Stimulated activated CD8-positive, alpha-beta memory T cell treated with anti-CD3 and anti-CD28 coated beads, Interleukin-7, amount 100 ng/mL, for 4 hours (primary cell): ENCODE results near the gene CAPRIN1.
"Not testable (repeated sequence)": the region's sequence is repeated elsewhere in the genome, so short reads cannot be mapped to it uniquely, and the experiment has no call there.

Source experiments
- DNase-seq, 2 donors: peaks; one replicate each; pipeline ENCODE4 v3.0.0-alpha.2; 2020; ENCODE audit warnings: low read depth in 2 of 2

Gene CAPRIN1

DNA sequence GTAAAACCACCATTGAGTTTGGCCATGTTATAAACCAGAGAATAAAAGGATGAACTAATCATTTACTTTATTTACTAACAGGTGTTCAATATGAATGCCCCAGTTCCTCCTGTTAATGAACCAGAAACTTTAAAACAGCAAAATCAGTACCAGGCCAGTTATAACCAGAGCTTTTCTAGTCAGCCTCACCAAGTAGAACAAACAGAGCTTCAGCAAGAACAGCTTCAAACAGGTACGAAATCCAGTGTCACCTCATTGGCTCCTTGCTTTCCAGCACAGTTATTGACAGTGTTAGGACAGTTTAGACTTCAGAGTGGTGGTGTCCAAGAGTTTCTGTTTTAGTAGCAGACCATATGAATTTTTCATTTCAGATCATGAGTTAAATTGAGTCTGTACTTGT, 40.3 kb downstream of the CAPRIN1 start:
- DNase-seq = no peak

- not testable (repeated sequence) for DNase-seq
Measured at GRCh38 chr11:34094900-34095299, 43.4 kb downstream of the CAPRIN1 start.

DNA sequence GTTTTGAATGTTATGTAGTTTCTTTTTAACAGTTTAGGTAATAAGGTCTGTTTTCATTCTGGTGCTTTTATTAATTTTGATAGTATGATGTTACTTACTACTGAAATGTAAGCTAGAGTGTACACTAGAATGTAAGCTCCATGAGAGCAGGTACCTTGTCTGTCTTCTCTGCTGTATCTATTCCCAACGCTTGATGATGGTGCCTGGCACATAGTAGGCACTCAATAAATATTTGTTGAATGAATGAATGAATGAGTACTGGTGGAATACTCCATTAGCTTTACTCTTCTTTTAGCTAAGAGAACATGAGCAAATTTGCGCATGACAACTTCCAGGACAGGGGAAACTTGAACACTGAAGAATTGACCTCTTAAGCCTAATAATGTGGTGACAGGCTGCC, 47.3 kb downstream of the CAPRIN1 start:
- DNase-seq = no peak

DNA sequence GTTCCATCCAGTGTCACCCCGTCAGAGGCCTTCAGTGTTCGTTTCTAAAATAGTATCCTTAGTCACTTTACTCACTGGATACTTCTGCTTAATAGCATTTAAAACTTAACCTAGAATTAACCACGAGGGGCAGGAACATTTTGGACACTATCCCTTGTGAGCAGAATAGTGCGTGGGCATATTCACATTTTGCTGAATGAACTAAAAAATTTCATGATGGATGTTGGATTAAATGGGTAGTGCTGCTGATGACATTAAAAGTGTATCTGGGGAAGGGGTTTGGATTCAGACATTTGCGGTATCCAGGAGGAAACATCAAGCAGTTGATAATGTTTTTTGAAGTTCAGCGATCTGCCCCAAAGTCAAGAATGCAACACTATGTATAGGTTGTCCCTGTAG, 53.1 kb downstream of the CAPRIN1 start:
- no peak for DNase-seq

DNA sequence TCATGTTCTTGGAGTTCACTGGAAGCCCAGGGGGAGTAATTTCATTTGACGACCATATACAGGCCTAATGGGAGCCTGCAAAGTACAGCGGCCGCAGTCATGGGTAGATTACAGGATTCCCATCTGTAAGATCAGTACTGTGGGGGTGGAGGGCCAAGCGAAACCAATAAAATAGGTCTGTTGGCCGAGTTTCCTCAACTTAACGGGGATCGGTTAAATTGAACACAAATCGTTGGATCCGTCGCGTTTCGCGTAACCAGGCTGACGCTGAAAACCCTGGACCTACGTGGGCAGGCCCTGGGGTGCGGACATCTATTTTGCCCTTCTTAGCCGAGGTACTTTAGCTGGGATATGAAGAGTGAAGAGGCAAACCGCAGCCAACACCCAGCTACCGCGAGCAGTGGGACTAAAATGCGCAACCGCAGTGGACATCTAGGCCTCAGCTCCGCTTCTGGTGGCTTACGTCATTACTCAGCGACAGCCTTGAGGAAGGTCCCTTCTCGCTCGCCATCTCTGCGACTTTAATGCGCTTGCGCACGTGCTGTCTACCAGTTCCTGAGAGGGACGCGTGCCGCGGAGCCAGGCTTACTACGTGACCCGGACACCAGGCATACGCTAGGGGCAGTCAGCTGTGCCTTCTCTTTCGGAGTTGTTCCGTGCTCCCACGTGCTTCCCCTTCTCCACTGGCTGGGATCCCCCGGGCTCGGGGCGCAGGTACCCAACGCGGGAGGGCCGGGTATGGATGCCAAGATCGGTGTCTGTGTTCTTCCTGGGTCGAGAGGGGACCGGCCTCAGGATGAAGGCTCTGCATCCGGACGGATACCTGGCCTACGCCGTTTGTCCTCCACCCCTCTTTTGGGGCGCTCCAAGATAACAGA, 53.8 kb downstream of the CAPRIN1 start, which contains the start of gene NAT10:
TSS of gene NAT10 (plus strand) at position 551 of the 878 bp plus-strand sequence. CDS start 2,597 bp downstream, outside the sequence.
- peak; percentile 94 to 97 for DNase-seq

DNA sequence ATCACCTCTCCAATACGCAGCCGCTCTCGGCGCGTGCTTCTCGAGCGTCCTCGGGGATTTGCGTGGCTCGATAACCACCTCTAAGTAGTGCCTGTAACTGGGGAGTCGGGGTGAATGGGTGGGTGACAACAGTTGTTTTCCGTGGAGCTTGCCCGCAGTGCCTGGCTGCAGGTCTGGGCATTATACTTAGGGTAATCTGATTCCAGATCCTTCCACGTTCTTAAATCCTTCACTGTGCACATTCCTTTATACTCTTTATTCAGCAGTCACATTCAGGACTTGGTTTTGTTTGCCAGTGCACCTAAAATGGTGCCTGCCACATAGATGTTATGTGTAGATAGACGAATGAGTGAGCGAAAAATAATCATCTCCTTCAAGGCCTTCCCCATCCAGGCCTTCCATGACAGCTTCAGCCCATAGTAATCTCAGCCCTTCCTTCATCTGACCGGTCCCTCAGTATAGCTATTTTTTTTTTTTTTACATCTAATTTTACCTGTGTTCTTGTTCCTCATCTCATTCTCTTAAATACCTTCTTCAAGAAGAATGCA, 54.5 kb downstream of the CAPRIN1 start:
- no peak for DNase-seq

GRCh38 chr11:34111722-34112270, 60.3 kb downstream of the CAPRIN1 start:
- DNase-seq = no peak

GRCh38 chr11:34114014-34114413, 62.5 kb downstream of the CAPRIN1 start:
- no peak for DNase-seq

DNA sequence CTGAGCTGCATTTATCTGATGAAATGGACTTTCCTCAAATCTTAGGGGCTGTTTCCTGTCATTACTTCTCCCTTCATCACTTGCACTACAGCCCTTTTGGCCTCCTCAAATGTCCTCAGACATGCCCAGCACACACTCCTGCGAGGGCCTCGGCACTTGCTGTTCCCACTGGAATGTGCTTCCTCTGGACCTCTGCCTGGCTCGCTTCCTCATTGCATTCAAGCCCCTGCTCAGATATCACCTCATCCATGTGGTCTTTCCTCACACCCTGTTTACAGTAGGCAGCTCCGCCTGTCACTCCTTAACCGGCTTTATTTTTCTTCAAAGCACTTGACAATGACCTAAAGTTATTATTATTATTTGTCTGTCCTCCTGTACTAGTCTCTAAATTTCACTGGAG, 62.9 kb downstream of the CAPRIN1 start:
- DNase-seq = no peak

GRCh38 chr11:34120651-34121050, 69.1 kb downstream of the CAPRIN1 start:
- DNase-seq = no peak

- no peak for DNase-seq
Measured at GRCh38 chr11:34124885-34125668, 73.5 kb downstream of the CAPRIN1 start.

DNA sequence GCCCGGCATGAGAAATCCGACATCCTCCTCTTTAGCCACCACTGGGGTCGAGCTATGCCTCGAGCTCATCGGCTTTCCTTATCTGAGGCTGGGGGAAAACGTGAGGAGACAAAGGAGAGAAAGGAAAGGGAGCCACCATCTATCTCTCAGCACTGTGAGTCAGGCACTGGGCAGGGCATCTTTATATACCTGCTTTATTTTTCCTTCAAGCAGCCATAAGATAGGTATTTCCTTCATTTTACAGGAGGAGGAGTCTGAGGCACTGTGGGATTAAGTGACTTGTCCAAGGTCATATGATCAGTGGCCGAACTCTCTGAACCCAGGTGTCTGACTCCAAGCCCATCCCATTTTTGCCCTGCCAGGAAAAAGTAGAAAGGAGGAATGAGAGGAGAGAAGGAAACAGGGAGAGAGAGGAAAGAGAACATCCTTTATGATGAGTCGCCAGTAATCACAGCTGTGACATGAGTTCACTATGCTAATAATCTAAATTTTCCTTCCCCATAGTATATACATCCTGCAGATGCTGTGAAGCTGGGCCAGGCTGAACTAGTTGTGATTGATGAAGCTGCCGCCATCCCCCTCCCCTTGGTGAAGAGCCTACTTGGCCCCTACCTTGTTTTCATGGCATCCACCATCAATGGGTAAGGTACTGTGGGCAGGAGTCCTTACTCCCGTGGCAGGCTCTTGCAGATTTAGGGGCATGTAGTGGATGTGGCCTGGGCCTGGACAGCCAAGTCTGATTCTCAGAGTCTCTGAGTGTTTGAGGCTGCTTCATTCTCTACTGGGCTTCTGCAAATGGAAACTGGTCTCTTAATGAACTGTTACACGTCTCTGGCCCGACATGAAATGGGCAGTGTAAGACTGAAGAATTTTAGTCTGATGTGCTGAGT, 75.7 kb downstream of the CAPRIN1 start:
- no peak for DNase-seq

DNA sequence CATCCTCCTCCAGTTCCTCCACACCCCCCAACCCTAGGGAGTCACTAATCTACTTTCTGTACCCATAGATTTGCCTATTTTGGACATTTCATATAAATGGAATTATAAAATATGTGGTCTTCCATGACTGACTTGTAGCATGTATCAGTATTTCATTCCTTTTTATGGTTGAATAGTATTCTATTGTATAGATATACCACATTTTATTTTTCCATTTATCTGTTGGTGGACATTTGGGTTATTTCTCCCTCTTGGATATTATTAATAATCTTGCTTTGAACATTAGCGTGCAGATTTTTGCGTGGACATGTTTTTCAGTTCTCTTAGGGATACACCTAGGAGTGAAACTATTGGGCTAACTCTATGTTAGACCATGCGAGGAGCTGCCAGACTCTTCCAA, 77.3 kb downstream of the CAPRIN1 start:
- DNase-seq = no peak

DNA sequence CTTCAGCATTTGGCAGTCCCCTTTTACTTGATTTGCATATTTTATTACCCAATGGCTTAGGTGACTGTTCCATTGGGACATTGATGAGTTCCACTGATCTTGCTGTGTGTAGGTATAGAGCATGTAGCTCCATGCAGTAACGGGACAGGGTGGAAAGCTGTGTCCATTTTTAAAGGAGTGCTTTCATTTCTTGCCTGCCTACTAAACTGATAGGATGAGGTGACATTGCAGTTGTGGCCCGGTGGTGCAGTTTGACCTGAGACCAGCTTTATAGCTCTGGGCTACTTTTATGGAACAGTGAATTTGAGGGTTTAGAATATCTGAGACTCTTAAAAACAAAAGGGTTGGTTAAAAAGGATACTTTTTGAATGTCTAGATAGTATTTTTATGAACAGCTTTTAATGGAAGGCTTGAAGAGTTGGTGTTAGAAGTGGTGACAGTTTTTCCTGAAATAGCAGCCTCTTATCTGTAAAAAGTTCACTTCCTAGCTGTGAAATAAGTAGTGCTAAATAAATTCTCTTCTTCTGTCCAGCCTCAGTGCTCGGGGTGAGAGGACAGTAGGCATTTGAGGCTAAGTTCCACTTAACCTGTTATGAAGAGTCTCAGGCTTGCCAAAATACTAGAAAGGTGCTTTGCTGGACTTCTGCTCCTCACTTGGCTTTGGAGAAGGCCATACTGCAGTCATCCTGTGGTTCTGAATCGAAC, 80.9 kb downstream of the CAPRIN1 start:
- DNase-seq = no peak

- no peak for DNase-seq
Measured at GRCh38 chr11:34134765-34135164, 83.2 kb downstream of the CAPRIN1 start.

GRCh38 chr11:34135439-34135838, 83.9 kb downstream of the CAPRIN1 start:
- no peak for DNase-seq

GRCh38 chr11:34136420-34136819, 84.9 kb downstream of the CAPRIN1 start:
- DNase-seq = no peak

DNA sequence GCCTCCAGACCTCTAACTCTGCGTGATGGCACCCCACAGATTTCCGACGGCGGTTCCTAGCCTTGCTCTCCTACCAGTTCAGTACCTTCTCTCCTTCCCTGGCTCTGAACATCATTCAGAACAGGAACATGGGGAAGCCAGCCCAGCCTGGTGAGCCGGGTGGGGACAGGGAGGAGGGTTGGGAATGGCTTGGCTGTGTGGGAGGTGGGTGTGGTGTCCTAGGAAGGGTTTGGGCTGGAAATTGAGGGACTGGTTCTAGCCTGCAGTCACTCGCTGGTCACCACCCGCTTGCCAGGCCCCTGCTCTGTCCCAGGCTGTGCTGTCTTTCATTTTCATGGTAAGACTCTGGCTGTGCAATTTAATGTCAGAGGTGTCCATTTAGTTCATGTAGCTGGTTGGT, 87.8 kb downstream of the CAPRIN1 start:
- no peak for DNase-seq

DNA sequence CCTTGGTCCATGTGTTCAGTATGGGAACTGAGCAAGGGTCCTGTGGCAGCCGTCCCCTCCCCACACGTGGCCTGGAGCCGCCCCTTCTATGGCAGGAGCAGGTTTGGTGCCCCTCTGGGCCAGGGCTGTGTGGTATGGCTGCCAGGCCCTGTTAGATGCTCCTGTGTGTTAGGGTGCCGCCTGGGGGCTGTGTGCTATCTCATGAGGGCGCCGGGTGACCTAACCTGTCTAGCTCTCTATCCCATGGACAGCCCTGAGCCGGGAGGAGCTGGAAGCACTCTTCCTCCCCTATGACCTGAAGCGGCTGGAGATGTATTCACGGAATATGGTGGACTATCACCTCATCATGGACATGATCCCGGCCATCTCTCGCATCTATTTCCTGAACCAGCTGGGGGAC, 88.6 kb downstream of the CAPRIN1 start:
- no peak for DNase-seq

- DNase-seq = no peak
Measured at GRCh38 chr11:34143048-34143447, 91.5 kb downstream of the CAPRIN1 start.

GRCh38 chr11:34145073-34145472, 93.5 kb downstream of the CAPRIN1 start:
- DNase-seq = no peak
